HK-2 (cell line): Measurements from ENCODE around the gene CD96.

Source experiments
- DNase-seq: peaks from one replicate; pipeline ENCODE4 v3.0.0-alpha.2; 2018; ENCODE audit not compliant: unreplicated experiment

Gene CD96

GRCh38 chr3:111675846-111676210 lies 133.8 kb downstream of the CD96 start:
- no peak for DNase-seq

- no peak for DNase-seq
Observed at GRCh38 chr3:111676211-111677006, 134.4 kb downstream of the CD96 start.

GRCh38 chr3:111677007-111677392 lies 135.0 kb downstream of the CD96 start:
- no peak for DNase-seq

GRCh38 chr3:111681661-111682426 lies 139.8 kb downstream of the CD96 start:
- DNase-seq = no peak

GRCh38 chr3:111684640-111685039 lies 142.6 kb downstream of the CD96 start:
- DNase-seq = no peak

GRCh38 chr3:111688190-111688800 lies 146.3 kb downstream of the CD96 start:
- no peak for DNase-seq

GRCh38 chr3:111690242-111690641 lies 148.2 kb downstream of the CD96 start:
- no peak for DNase-seq

- no peak for DNase-seq
Observed at GRCh38 chr3:111691293-111691909, 149.4 kb downstream of the CD96 start.

- DNase-seq = no peak
Observed at GRCh38 chr3:111692593-111693552, 150.9 kb downstream of the CD96 start.

GRCh38 chr3:111694471-111694870 lies 152.5 kb downstream of the CD96 start:
- no peak for DNase-seq

- DNase-seq = no peak
Observed at GRCh38 chr3:111695636-111696117, 153.7 kb downstream of the CD96 start.

GRCh38 chr3:111700054-111700453 lies 158.1 kb downstream of the CD96 start:
- DNase-seq = no peak

GRCh38 chr3:111701292-111701906 lies 159.4 kb downstream of the CD96 start:
- no peak for DNase-seq
